GM18873 (cell line): Measurements from ENCODE around the gene TNK1.

Experiments used
- ATAC-seq: cut with Tn5 transposase; IDR thresholded peaks from one replicate; pipeline ENCODE4 v1.9.1; 2021; ENCODE audit warnings: mild to moderate bottlenecking, moderate library complexity, moderate number of reproducible peaks; ENCODE audit not compliant: unreplicated experiment, low FRiP score

TNK1 gene

DNA sequence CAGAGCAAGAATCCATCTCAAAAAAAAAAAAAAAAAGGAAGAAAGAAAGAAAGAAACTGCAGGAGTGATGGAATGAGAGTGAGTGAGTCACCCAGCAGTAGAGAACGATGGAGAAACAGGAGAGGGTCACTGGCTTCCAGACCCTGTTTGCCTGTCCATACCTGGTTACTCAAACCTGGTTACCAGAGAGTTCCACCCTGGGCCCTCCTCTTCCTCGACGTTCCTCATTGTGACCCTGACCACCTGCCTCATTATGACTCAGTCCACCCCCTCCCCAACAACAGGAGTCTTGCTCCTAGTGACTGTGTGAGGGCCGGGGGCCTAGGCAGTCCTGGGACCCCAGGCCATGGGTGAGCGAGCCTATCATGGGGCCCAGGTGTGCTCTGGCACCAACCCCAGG, 47.7 kb downstream of the TNK1 start, which contains the start of gene SPEM3:
SPEM3 (plus strand) TSS at position 301 of the 400 bp plus-strand sequence; CDS start at position 347, 46 bp downstream.
- ATAC-seq = no peak

DNA sequence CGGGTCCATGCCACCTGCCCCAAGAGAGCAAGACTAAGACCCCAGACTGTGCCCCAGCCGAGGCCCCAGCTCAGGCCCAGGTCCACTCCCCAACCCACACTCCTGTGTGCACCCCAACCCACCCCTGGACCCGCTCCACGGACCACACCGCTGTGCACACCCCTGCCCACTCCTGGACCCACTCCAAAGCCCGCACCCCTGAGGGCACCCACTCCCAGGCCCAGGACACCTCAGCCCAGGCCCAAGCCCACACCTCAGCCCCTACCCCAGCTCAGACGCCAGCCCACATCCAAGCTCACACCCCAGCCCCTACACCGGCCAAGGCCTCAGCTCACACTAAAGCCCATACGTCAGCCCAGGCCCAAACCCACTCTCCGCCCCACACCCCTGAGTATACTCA, 48.8 kb downstream of the TNK1 start:
- ATAC-seq = no peak

DNA sequence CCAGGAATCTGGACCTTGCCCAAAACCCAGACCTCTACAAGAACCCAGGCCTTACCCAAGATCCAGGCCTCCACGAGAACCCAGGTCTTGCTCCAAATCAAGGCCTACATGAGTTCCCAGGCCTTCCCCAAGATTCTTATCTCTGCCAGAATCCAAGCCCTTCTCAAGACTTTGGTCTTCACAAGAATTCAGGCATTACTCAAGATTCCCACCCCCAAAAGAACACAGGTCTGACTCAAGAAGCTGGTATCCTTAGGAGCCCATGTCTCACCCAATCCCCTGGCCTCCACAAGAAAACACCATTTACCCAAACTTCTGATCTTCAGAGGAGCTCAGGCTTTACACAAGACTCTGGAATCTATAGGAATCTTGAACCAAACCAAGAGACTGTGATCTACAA, 50.3 kb downstream of the TNK1 start:
- ATAC-seq = no peak

DNA sequence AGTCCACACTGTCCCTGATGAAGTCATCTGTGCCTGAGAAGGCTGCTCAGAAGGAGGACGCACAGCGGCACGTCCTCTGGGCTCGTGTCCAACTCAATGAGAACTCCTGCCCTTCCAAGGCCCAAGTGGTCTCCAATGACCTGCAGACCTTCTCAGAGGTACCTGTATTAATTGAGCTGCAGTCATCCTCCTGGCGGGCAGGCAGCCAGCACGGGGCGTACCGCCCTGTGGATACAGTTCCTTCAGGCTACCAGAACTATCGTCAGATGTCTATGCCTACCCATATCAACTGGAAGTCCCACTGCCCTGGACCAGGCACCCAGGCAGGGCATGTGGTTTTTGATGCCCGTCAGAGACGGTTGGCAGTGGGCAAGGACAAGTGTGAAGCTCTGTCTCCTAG, 51.4 kb downstream of the TNK1 start:
- no peak for ATAC-seq

DNA sequence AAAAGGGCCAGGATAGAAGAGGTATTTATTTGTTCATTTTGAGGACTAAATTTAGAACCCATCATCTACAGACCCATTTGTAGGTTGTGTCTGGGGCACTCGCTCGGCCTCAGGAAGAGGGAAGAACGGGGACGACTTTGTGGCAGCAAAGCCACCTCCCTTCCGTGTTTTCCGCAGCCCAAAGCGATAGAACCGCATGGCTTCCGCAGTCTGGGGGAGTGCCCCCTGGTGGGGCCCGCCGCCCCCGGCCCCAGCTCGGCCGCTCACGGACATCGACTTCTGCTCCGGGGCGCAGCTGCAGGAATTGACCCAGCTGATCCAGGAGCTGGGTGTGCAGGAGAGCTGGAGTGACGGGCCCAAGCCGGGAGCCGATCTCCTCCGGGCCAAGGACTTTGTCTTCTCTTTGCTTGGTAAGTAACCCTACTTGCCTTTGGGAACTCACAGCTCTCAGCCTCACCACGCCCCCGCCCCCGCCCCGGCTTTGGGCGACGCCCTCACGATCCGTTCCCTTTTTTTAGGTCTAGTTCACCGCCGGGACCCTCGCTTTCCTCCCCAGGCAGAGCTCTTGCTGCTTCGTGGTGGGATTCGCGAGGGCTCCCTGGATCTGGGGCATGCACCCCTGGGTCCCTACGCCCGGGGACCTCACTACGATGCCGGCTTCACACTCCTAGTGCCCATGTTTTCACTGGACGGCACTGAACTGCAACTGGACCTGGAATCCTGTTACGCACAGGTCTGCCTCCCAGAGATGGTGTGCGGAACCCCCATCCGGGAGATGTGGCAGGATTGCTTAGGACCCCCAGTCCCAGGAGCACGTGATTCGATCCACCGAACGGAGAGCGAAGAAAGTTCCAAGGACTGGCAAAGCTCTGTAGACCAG, 55.0 kb downstream of the TNK1 start:
- ATAC-seq = no peak

DNA sequence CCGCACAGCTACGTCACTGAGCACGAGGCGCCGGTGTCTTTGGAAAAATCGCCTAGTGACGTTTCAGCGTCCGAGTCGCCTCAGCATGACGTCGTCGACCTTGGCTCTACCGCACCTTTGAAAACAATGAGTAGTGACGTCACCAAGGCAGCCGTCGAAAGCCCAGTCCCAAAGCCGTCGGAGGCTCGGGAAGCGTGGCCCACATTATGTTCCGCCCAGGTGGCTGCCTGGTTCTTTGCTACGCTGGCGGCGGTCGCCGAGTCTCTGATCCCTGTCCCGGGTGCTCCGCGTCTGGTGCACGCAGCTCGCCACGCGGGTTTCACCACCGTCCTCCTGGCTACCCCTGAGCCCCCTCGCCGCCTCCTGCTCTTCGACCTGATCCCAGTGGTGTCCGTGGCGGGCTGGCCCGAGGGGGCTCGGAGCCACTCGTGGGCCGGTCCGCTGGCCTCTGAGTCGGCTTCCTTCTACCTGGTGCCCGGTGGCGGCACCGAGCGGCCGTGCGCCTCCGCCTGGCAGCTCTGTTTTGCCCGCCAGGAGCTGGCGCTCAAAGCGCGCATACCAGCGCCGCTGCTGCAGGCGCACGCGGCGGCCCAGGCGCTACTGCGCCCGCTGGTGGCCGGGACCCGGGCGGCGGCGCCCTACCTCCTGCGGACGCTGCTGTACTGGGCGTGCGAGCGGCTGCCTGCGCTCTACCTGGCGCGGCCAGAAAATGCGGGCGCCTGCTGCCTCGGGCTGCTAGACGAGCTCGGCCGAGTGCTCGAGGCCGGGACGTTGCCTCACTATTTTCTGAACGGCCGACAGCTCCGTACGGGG, 55.9 kb downstream of the TNK1 start:
- ATAC-seq = no peak

DNA sequence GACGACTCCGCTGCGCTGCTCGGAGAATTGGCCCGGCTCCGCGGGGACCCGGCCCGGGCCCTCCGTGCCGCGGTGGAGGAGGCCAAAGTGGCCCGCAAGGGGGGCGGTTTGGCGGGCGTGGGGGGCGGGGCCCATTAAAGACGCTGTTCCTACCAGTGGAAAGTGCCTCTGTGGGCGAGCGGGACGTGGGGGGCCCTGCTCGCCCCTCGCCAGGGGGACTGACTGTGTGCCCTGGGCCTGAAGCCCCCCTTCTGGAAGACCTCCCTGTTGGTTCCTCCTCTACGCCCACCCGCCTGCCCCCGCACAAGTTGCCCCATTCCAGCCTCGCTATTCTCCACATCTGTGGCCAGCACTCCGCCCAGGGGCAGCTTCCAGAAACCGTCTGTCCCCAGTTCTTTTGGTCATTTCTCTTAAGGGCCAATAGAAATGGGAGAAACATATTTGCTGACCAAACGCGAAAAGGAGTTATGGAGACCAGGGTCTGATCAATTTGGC, 56.5 kb downstream of the TNK1 start:
- no peak for ATAC-seq

DNA sequence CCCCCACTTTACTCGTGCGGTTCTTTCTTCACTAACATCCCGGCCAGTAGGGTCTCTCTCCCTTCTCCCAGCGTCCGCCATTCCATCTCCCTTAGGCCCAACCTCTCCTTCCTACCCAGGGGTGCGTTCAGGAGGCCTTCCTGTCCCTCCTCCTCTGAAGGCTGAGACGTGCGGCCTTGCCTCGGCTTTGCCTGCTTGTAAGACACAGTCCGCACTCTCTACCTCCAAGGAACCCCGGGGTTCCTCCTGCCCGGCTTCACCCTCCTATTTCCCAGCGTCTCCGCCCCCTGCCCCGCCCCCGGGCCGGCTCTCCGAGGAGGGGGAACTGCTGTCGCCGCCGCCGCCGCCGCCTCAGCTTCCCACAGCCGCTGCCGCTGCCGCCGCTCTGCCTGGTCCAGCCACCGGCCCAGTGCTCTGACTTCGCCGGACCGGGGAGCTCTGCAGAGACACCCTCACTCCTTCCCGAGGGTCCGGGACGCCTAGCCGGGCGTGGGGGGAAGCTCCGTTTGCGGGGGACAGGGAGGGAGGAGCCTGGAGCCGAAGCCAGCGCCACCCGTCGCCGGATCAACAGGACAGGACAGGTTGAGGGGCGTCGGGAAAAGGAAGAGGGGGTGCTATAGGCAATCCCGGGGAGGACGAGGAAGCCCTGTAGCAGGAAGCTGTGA, 57.2 kb downstream of the TNK1 start:
- no peak for ATAC-seq

DNA sequence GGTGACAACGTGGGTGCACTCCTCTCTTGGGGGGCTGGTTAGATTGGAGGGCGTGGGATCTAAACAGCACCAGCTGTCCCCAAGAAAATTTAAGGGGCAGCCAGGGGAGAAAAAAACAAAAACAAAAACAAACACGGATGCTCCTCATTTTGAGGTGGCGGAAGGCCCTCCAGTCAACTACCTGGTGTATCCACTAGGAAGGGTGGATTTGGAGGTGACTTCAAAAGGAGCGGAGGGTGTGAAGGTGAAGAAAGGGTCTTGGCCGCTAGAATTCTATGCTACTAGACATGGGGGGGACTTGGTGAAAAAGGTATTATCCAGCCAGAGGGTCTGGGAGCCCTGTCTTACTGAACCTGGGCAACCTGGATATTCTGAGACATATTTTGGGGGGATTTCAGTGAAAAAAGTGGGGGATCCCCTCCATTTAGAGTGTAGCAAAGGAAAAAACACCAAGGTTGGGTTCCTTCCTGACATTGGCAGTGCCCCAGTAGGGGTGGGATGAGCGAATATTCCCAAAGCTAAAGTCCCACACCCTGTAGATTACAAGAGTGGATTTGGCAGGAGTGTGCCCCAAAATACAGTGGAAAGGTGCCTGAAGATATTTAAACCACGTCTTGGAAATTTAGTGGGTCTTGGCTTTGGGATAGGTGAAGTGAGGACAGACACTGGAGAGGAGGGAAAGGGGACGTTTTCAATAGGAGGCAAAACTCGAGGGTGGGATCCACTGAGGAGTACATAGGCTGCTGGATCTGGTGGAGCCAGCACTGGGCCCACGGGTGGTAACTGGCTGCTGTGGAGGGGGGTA, 58.0 kb downstream of the TNK1 start:
- no peak for ATAC-seq
